ENCODE results near the gene SPAG8.

DNA sequence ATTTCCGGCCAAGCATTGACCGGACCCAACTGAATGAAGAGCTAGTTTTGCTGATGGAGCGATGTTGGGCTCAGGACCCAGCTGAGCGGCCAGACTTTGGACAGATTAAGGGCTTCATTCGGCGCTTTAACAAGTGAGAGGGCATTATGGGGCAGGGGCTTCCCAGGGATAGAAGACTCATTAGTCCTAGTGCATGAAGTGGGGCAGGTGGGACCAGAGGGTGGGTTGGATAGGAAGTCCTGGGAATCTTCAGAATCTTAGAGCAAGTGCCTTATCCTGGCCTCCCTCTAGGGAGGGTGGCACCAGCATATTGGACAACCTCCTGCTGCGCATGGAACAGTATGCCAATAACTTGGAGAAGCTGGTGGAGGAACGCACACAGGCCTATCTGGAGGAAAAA, 6.0 kb downstream of the SPAG8 start:
- TF ChIP-seq, protein P1, sequence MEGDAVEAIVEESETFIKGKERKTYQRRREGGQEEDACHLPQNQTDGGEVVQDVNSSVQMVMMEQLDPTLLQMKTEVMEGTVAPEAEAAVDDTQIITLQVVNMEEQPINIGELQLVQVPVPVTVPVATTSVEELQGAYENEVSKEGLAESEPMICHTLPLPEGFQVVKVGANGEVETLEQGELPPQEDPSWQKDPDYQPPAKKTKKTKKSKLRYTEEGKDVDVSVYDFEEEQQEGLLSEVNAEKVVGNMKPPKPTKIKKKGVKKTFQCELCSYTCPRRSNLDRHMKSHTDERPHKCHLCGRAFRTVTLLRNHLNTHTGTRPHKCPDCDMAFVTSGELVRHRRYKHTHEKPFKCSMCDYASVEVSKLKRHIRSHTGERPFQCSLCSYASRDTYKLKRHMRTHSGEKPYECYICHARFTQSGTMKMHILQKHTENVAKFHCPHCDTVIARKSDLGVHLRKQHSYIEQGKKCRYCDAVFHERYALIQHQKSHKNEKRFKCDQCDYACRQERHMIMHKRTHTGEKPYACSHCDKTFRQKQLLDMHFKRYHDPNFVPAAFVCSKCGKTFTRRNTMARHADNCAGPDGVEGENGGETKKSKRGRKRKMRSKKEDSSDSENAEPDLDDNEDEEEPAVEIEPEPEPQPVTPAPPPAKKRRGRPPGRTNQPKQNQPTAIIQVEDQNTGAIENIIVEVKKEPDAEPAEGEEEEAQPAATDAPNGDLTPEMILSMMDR (IDR thresholded peaks at IDR 0.05 in 8 of 11, conservative IDR thresholded peaks at IDR 0.05 in 3 of 11), result no peak
- TF ChIP-seq POLR2A (IDR thresholded peaks at IDR 0.05), result no peak

Measured in spleen (tissue), 7 donors.